Aorta (tissue), 5 donors: Measurements from ENCODE around the gene ARID3A. TPM values are rescaled to one million over a fixed set of nuclear protein-coding genes. Genes with fewer than 3 reads are reported as not detected.

ENCODE experiments used
- ATAC-seq: fragments of 200-7000 bp; cut with Tn5 transposase; one replicate; pipeline ENCODE4 v1.9.1; 2022; ENCODE audit warnings: moderate library complexity; ENCODE audit not compliant: low FRiP score
- DNase-seq, 2 donors: peaks; one replicate each; pipeline ENCODE4 v3.0.0-alpha.2; 2020
- H3K27ac ChIP-seq, 2 donors: one replicate each; pipeline ENCODE4 v1.5.1; 2013; ENCODE audit warnings: low read length in 2 of 2, mild to moderate bottlenecking in 2 of 2, moderate library complexity in 2 of 2, control low read depth in 1 of 2, inconsistent platforms in 1 of 2, low read depth in 1 of 2
- H3K27me3 ChIP-seq, 2 donors: one replicate each; pipeline ENCODE4 v1.6.1; 2013; ENCODE audit warnings: control low read depth in 1 of 2, low read length in 1 of 2, mild to moderate bottlenecking in 1 of 2, moderate library complexity in 1 of 2; ENCODE audit not compliant: insufficient read depth in 2 of 2, control insufficient read depth in 1 of 2
- H3K36me3 ChIP-seq, 2 donors: one replicate each; pipeline ENCODE4 v1.6.1; 2013; ENCODE audit warnings: control low read depth in 1 of 2, low read length in 1 of 2, mild to moderate bottlenecking in 1 of 2; ENCODE audit not compliant: insufficient read depth in 2 of 2, control insufficient read depth in 1 of 2
- H3K4me1 ChIP-seq, 2 donors: one replicate each; pipeline ENCODE4 v1.6.1; 2013; ENCODE audit warnings: low read length in 2 of 2, control low read depth in 1 of 2, mild to moderate bottlenecking in 1 of 2, moderate library complexity in 1 of 2; ENCODE audit not compliant: insufficient read depth in 2 of 2, control insufficient read depth in 1 of 2
- H3K4me3 ChIP-seq, 2 donors: one replicate each; pipeline ENCODE4 v1.5.1; 2013; ENCODE audit warnings: low read length in 2 of 2, control low read depth in 1 of 2, mild to moderate bottlenecking in 1 of 2
- H3K9me3 ChIP-seq: one replicate; pipeline ENCODE4 v1.6.1; 2013; ENCODE audit warnings: mild to moderate bottlenecking, low read length; ENCODE audit not compliant: control insufficient read depth
- WGBS, 2 donors: extraction: QIAGEN DNeasy Blood & Tissue Kit; methylation state at CpG; one replicate each; pipeline ENCODE4 v1.1.7; 2013; 5-methylcytosine and 5-hydroxymethylcytosine counted together
- intact Hi-C, 2 donors: fragments of 100-400 bp; cut with DNase I; formaldehyde crosslinking; loops; one replicate each; pipeline versions ENCODE4 v1.14.2 to v1.15.0; 2022
- polyA plus RNA-seq, 2 donors: library from polyadenylated mRNA; stranded (reverse); fragments of 200-250 nt; gene quantifications; one replicate each; pipeline ENCODE4 v1.2.3, GENCODE V29; 2013
- total RNA-seq, 2 donors: library from RNA; stranded (reverse); fragmentation: NEBNext Ultra II Directional; extraction: Animal tissue kit (Norgen Biotek cat#: 25700); gene quantifications; one replicate each; pipeline ENCODE4 v1.2.1, GENCODE V29; 2021
- donor health status: healthy with polysubstance abuse.
- donor health status: Bipolar disorder and iron deficiency.
- donor health status: DM: no; HTN: no; CAD: no.
- donor health status: DM: no; HTN: no; CAD: no.
- donor health status: DM: yes; HTN: yes; CAD: no.

Gene ARID3A
- total and polyA plus RNA-seq, 4 donors: 0.97 to 13.8 (median 5.3) TPM

DNA sequence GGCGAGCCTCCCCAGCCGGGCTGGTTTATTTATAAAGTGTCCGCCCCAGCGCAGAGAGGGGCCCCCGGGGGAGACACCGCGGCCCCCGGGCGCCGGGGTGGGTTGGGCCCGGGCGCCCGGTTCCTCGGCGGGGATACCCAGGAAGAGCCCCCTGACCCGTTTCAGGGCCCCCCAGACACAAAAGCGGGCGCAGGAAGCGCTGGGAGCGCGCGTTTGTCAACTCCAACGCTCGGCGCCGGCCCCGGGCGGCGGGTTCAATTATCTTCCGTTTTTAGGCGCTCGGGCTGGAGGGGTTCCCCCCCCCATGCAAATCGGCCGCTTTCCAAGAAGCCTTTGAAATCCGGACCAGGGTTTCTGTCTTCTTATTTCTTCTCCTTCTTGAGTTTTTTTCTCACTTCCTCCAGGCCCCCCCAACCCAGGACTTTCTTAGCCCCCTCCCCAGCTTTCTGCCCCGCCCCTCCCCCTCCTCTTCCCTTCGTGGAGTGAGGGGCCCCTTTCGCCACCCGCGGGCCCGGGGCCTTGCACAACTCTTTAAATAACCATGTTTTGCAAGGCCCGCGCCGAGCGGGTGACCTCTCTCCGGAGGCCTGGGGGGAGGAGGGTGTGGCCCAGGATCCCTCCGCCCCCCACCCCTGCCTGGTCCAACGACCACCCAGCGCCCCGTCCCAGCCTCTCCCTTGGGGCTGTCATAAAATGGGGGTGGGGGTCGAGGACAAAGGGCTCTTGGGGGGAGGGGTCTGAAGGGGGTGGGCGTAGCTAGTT, 935 bp downstream of the ARID3A start:
- WGBS, 2 donors: 1 to 2% methylated on average over 44 to 52 of the region's 52 CpGs
- ATAC-seq: no peak
- H3K27ac ChIP-seq: no peak overlapping the region
- intact Hi-C loops: loop anchor here in 1 of 2 donors (10.0 kb wide), 1 partner anchor 262 kb away; the partner anchor contains the start of gene RNF126
- DNase-seq: peak; percentile 82 to 90
- no peaks in the 10 kb centered on the region for H3K9me3 ChIP-seq
- no peaks in the 10 kb centered on the region for H3K36me3 ChIP-seq
- no peaks in the 10 kb centered on the region for H3K27me3 ChIP-seq
- H3K4me3 ChIP-seq: peak overlapping the region; percentile 77 to 90
- H3K4me1 ChIP-seq: no peaks in the 10 kb centered on the region

GRCh38 chr19:927351-927779, 1.5 kb downstream of the ARID3A start:
- 28% methylated on average over 12 to 15 of the region's 15 CpGs for WGBS, 2 donors
- Histone ChIP-seq H3K36me3 (no peaks in the 10 kb centered on the region), H3K9me3 (no peaks in the 10 kb centered on the region), H3K4me1 (no peaks in the 10 kb centered on the region), H3K27me3 (no peaks in the 10 kb centered on the region), H3K27ac (no peak overlapping the region), H3K4me3 (no peak overlapping the region)
- DNase-seq: peak in 1 of 2 donors; percentile 60
- intact Hi-C loops: loop anchor here in 1 of 2 donors (10.0 kb wide), 1 partner anchor 263 kb away; the partner anchor contains the start of gene RNF126
- ATAC-seq: no peak

DNA sequence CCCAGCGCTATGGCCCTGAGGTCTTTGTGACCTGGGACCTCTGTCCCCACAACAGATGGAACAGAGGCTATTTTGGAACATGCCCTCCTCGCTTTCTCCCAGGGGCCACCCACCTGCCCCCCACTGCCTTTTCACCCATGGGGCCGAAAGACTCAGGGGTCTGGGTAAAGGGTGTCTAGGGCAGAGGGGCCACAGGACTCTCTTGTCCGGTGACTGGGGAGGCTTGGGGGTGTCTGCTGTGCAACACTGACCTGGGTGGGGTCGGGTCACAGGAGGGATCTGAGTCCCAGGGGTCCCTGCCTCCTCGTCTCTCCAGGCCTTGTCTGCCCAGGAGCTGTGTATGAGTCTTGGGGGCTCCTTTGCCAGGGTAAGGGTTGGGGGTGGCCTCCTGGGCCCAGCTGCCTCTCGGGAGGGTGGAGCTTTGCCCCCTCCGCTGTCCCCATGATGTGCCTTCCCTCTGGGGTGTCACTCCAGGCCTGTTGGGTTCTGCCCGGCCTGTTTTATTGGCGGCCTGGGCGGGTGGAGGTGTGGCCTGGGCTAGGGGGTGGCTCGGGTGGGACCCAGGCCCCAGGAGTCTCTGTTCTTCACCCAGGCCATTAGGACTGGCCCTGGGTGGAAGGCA, 2.1 kb downstream of the ARID3A start:
- intact Hi-C loops: loop anchor here in 1 of 2 donors (10.0 kb wide), 1 partner anchor 263 kb away; the partner anchor contains the start of gene RNF126
- no peaks in the 10 kb centered on the region for H3K4me1 ChIP-seq
- H3K27me3 ChIP-seq: no peaks in the 10 kb centered on the region

GRCh38 chr19:928471-929202, 2.8 kb downstream of the ARID3A start:
- no peaks in the 10 kb centered on the region for H3K4me1 ChIP-seq
- no peak for ATAC-seq
- no peak overlapping the region for H3K4me3 ChIP-seq
- intact Hi-C loops: loop anchor here in 1 of 2 donors (10.0 kb wide), 1 partner anchor 264 kb away; the partner anchor contains the start of gene RNF126
- H3K27me3 ChIP-seq: no peaks in the 10 kb centered on the region
- H3K27ac ChIP-seq: no peak overlapping the region
- no peaks in the 10 kb centered on the region for H3K36me3 ChIP-seq
- H3K9me3 ChIP-seq: no peaks in the 10 kb centered on the region
- DNase-seq: no peak
- WGBS, 2 donors: 93 to 94% methylated on average over 18 of the region's 18 CpGs

More for the DNA sequence above, 2.1 kb downstream of the ARID3A start:
- DNase-seq: peak in 1 of 2 donors; percentile 45
- Histone ChIP-seq H3K4me3 (no peak overlapping the region), H3K9me3 (no peaks in the 10 kb centered on the region), H3K36me3 (no peaks in the 10 kb centered on the region), H3K27ac (no peak overlapping the region)
- WGBS, 2 donors: 89 to 93% methylated on average over 11 to 12 of the region's 12 CpGs
- ATAC-seq: no peak

DNA sequence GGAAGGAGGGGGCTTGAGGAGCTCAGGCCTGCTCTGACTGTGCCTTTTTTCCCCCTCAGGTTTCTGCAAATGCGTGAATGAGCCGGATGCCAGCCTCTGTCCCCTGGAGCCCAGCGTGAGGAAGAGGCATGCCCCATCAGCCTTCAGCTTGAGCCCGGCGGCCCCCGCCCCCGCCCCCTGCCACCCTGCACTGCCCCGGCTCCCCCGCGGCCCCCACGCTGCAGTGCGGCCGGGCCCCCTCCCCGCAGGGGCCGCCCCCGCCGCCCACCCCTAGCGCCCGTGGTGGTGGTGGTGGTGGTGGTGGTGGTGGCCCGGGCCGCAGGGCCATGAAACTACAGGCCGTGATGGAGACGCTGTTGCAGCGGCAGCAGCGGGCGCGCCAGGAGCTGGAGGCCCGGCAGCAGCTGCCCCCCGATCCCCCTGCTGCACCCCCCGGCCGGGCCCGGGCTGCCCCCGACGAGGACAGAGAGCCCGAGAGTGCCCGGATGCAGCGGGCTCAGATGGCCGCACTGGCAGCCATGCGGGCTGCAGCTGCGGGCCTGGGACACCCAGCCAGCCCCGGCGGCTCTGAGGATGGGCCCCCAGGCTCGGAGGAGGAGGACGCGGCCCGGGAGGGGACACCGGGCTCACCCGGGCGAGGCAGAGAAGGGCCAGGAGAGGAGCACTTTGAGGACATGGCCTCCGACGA, 3.5 kb downstream of the ARID3A start:
- intact Hi-C loops: loop anchor here in 1 of 2 donors (10.0 kb wide), 1 partner anchor 265 kb away; the partner anchor contains the start of gene RNF126
- Histone ChIP-seq H3K27me3 (no peaks in the 10 kb centered on the region), H3K4me3 (no peak overlapping the region), H3K27ac (no peak overlapping the region), H3K36me3 (no peaks in the 10 kb centered on the region), H3K9me3 (no peaks in the 10 kb centered on the region), H3K4me1 (no peaks in the 10 kb centered on the region)
- ATAC-seq: no peak
- DNase-seq: no peak
- 96% methylated on average over 43 to 51 of the region's 51 CpGs for WGBS, 2 donors

GRCh38 chr19:929891-930258, 4.0 kb downstream of the ARID3A start:
- Histone ChIP-seq H3K27ac (no peak overlapping the region), H3K4me1 (peaks cover 0 to 1% of the 10 kb centered on the region in 2 donors), H3K36me3 (no peaks in the 10 kb centered on the region), H3K9me3 (no peaks in the 10 kb centered on the region), H3K4me3 (no peak overlapping the region), H3K27me3 (no peaks in the 10 kb centered on the region)
- intact Hi-C loops: loop anchor here in 1 of 2 donors (10.0 kb wide), 1 partner anchor 265 kb away; the partner anchor contains the start of gene RNF126
- 96 to 98% methylated on average over 6 of the region's 6 CpGs for WGBS, 2 donors
- ATAC-seq: no peak
- DNase-seq: no peak

- Histone ChIP-seq H3K4me1 (peaks cover 0 to 1% of the 10 kb centered on the region in 2 donors), H3K9me3 (no peaks in the 10 kb centered on the region), H3K4me3 (no peak overlapping the region), H3K27me3 (no peaks in the 10 kb centered on the region), H3K36me3 (no peaks in the 10 kb centered on the region), H3K27ac (no peak overlapping the region)
- WGBS, 2 donors: 95 to 97% methylated on average over 31 to 32 of the region's 32 CpGs
- ATAC-seq: no peak
- intact Hi-C loops: no loop called here
- DNase-seq: no peak
Observed at GRCh38 chr19:931860-932647, 6.2 kb downstream of the ARID3A start.
